Neuron (in vitro differentiated cells): Measurements from ENCODE around the gene MDM1.
A peak's percentile ranks its signal among the peaks of the same experiment; 100 is the strongest.

ENCODE experiments used
- H2AFZ ChIP-seq: one replicate; pipeline ENCODE4 v1.6.1; 2013; ENCODE audit warnings: low read depth, mild to moderate bottlenecking, inconsistent platforms, low read length, moderate library complexity
- H3K27me3 ChIP-seq: one replicate; pipeline ENCODE4 v1.6.1; 2013; ENCODE audit warnings: low read length; ENCODE audit not compliant: insufficient read depth
- H3K36me3 ChIP-seq: one replicate; pipeline ENCODE4 v1.6.1; 2013; ENCODE audit warnings: low read length; ENCODE audit not compliant: insufficient read depth
- H3K4me1 ChIP-seq: one replicate; pipeline ENCODE4 v1.6.1; 2013; ENCODE audit warnings: low read length; ENCODE audit not compliant: insufficient read depth
- H3K4me3 ChIP-seq: 2 replicates; pipeline ENCODE4 v1.5.1; 2013; ENCODE audit warnings: mild to moderate bottlenecking, low read length, moderate library complexity
- H3K9me3 ChIP-seq: one replicate; pipeline ENCODE4 v1.6.1; 2013; ENCODE audit warnings: low read length

Gene MDM1

GRCh38 chr12:68349220-68349621 is 17.1 kb upstream of the MDM1 start:
- H3K4me3 ChIP-seq: no peak overlapping the region
- H2AFZ ChIP-seq: no peak overlapping the region
- H3K9me3 ChIP-seq: no peaks in the 10 kb centered on the region
- peaks cover 4% of the 10 kb centered on the region for H3K27me3 ChIP-seq
- H3K4me1 ChIP-seq: peaks cover 3% of the 10 kb centered on the region
- H3K36me3 ChIP-seq: no peaks in the 10 kb centered on the region

- Histone ChIP-seq H2AFZ (no peak overlapping the region), H3K27me3 (peaks cover 4% of the 10 kb centered on the region), H3K4me1 (peaks cover 3% of the 10 kb centered on the region), H3K9me3 (no peaks in the 10 kb centered on the region), H3K36me3 (no peaks in the 10 kb centered on the region), H3K4me3 (no peak overlapping the region)
Measured at GRCh38 chr12:68348419-68348818, 16.3 kb upstream of the MDM1 start.

GRCh38 chr12:68345763-68346162 is 13.6 kb upstream of the MDM1 start:
- H3K4me3 ChIP-seq: no peak overlapping the region
- H3K27me3 ChIP-seq: peaks cover 4% of the 10 kb centered on the region
- peaks cover 3% of the 10 kb centered on the region for H3K4me1 ChIP-seq
- H3K9me3 ChIP-seq: no peaks in the 10 kb centered on the region
- no peak overlapping the region for H2AFZ ChIP-seq
- no peaks in the 10 kb centered on the region for H3K36me3 ChIP-seq

- H3K9me3 ChIP-seq: no peaks in the 10 kb centered on the region
- peaks cover 4% of the 10 kb centered on the region for H3K27me3 ChIP-seq
- no peaks in the 10 kb centered on the region for H3K4me1 ChIP-seq
- no peak overlapping the region for H2AFZ ChIP-seq
- H3K4me3 ChIP-seq: no peak overlapping the region
- H3K36me3 ChIP-seq: no peaks in the 10 kb centered on the region
Measured at GRCh38 chr12:68344126-68344525, 12.0 kb upstream of the MDM1 start.

- H3K9me3 ChIP-seq: no peaks in the 10 kb centered on the region
- H3K4me1 ChIP-seq: no peaks in the 10 kb centered on the region
- H2AFZ ChIP-seq: no peak overlapping the region
- no peaks in the 10 kb centered on the region for H3K27me3 ChIP-seq
- no peaks in the 10 kb centered on the region for H3K36me3 ChIP-seq
- H3K4me3 ChIP-seq: no peak overlapping the region
Measured at GRCh38 chr12:68342966-68343365, 10.8 kb upstream of the MDM1 start.

GRCh38 chr12:68341822-68342221 is 9.7 kb upstream of the MDM1 start:
- H3K27me3 ChIP-seq: no peaks in the 10 kb centered on the region
- H3K36me3 ChIP-seq: no peaks in the 10 kb centered on the region
- H3K4me3 ChIP-seq: no peak overlapping the region
- H2AFZ ChIP-seq: no peak overlapping the region
- no peaks in the 10 kb centered on the region for H3K4me1 ChIP-seq
- no peaks in the 10 kb centered on the region for H3K9me3 ChIP-seq

- no peaks in the 10 kb centered on the region for H3K4me1 ChIP-seq
- H3K27me3 ChIP-seq: no peaks in the 10 kb centered on the region
- H3K36me3 ChIP-seq: no peaks in the 10 kb centered on the region
- H3K4me3 ChIP-seq: no peak overlapping the region
- H3K9me3 ChIP-seq: no peaks in the 10 kb centered on the region
- H2AFZ ChIP-seq: no peak overlapping the region
Measured at GRCh38 chr12:68340404-68341270, 8.5 kb upstream of the MDM1 start.

GRCh38 chr12:68336889-68337303 is 4.7 kb upstream of the MDM1 start:
- no peaks in the 10 kb centered on the region for H3K36me3 ChIP-seq
- no peak overlapping the region for H2AFZ ChIP-seq
- no peaks in the 10 kb centered on the region for H3K27me3 ChIP-seq
- H3K4me1 ChIP-seq: peaks cover 9% of the 10 kb centered on the region
- H3K9me3 ChIP-seq: no peaks in the 10 kb centered on the region
- no peak overlapping the region for H3K4me3 ChIP-seq

- no peaks in the 10 kb centered on the region for H3K27me3 ChIP-seq
- H3K4me3 ChIP-seq: no peak overlapping the region
- no peaks in the 10 kb centered on the region for H3K36me3 ChIP-seq
- no peaks in the 10 kb centered on the region for H3K9me3 ChIP-seq
- H2AFZ ChIP-seq: no peak overlapping the region
- H3K4me1 ChIP-seq: peaks cover 16% of the 10 kb centered on the region
Measured at GRCh38 chr12:68335462-68335861, 3.3 kb upstream of the MDM1 start.

- H2AFZ ChIP-seq: no peak overlapping the region
- peaks cover 16% of the 10 kb centered on the region for H3K4me1 ChIP-seq
- no peaks in the 10 kb centered on the region for H3K9me3 ChIP-seq
- no peaks in the 10 kb centered on the region for H3K27me3 ChIP-seq
- H3K4me3 ChIP-seq: no peak overlapping the region
- H3K36me3 ChIP-seq: peaks cover 8% of the 10 kb centered on the region
Measured at GRCh38 chr12:68334132-68334531, 2.0 kb upstream of the MDM1 start.

- Histone ChIP-seq H3K4me1 (peaks cover 16% of the 10 kb centered on the region), H3K9me3 (no peaks in the 10 kb centered on the region), H2AFZ (peak overlapping the region; percentile 91), H3K27me3 (no peaks in the 10 kb centered on the region), H3K4me3 (peak overlapping the region; percentile 81), H3K36me3 (peaks cover 8% of the 10 kb centered on the region)
Measured at GRCh38 chr12:68332728-68333630, 817 bp upstream of the MDM1 start.

- H3K9me3 ChIP-seq: no peaks in the 10 kb centered on the region
- H3K27me3 ChIP-seq: no peaks in the 10 kb centered on the region
- H3K36me3 ChIP-seq: peaks cover 8% of the 10 kb centered on the region
- peak overlapping the region; percentile 91 for H2AFZ ChIP-seq
- H3K4me1 ChIP-seq: peaks cover 16% of the 10 kb centered on the region
- peak overlapping the region; percentile 81 for H3K4me3 ChIP-seq
Measured at GRCh38 chr12:68331500-68331868, 678 bp downstream of the MDM1 start.

GRCh38 chr12:68327896-68328295 is 4.3 kb downstream of the MDM1 start:
- no peaks in the 10 kb centered on the region for H3K27me3 ChIP-seq
- no peak overlapping the region for H3K4me3 ChIP-seq
- H3K4me1 ChIP-seq: peaks cover 11% of the 10 kb centered on the region
- no peak overlapping the region for H2AFZ ChIP-seq
- H3K36me3 ChIP-seq: peaks cover 9% of the 10 kb centered on the region
- H3K9me3 ChIP-seq: no peaks in the 10 kb centered on the region
